Measurements from ENCODE around the gene WFIKKN2.
"Not testable (repeated sequence)": the region's sequence is repeated elsewhere in the genome, so short reads cannot be mapped to it uniquely, and the experiment has no call there.

DNA sequence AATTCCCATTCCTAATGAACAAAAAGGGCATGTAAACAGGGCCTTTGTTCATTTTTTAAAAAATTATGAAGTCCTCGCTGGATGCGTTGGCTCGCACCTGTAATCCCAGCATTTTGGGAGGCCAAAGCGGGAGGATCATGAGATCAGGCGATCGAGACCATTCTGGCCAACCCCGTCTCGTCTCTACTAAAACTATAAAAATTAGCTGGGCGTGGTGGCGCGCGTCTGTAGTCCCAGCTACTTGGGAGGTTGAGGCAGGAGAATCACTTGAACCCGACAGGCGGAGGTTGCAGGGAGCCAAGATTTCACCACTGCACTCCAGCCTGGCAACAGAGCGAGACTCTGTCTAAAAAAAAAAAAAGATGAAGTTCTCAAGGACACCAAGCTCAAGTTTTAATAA lies 24.3 kb downstream of the WFIKKN2 start:
- not testable (repeated sequence) for TF ChIP-seq EZH2 (IDR thresholded peaks at IDR 0.05; ENCODE audit: low read length, missing control alignments)
- TF ChIP-seq, protein P1, sequence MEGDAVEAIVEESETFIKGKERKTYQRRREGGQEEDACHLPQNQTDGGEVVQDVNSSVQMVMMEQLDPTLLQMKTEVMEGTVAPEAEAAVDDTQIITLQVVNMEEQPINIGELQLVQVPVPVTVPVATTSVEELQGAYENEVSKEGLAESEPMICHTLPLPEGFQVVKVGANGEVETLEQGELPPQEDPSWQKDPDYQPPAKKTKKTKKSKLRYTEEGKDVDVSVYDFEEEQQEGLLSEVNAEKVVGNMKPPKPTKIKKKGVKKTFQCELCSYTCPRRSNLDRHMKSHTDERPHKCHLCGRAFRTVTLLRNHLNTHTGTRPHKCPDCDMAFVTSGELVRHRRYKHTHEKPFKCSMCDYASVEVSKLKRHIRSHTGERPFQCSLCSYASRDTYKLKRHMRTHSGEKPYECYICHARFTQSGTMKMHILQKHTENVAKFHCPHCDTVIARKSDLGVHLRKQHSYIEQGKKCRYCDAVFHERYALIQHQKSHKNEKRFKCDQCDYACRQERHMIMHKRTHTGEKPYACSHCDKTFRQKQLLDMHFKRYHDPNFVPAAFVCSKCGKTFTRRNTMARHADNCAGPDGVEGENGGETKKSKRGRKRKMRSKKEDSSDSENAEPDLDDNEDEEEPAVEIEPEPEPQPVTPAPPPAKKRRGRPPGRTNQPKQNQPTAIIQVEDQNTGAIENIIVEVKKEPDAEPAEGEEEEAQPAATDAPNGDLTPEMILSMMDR (conservative IDR thresholded peaks at IDR 0.05 in 1 of 2, IDR thresholded peaks at IDR 0.05 in 1 of 2; ENCODE audit: low read depth in 1 of 2, low read length in 2 of 2) = not testable (repeated sequence)
